ENCODE measurements around the gene ACKR2.
A peak's percentile ranks its signal among the peaks of the same experiment; 100 is the strongest.

ACKR2 gene

DNA sequence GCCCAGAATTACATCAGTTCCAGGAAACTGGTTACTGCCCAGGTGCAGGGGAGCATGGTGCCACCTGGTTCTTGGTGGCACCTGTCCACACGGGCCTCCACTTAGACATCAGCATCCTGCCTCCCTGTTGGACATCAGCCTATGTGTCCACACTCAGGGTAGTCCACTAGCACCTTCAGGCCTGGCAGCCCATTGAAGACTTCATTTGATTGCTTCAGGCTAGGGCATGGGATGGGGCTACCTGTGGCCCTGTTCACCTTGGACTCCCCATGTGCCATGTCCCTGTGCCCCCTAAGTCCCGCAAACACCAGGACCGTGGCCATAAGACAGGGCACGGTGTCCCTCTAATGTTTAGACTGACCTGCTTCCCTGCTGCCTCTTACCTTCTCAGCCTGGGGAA, 35.6 kb downstream of the ACKR2 start:
- in situ Hi-C loops (cut with MboI; ENCODE audit: low sequenced_read_pairs, unreplicated experiment): no loop called here
- TF ChIP-seq CTCF (IDR thresholded peaks at IDR 0.05; ENCODE audit: borderline replicate concordance, control extremely low read depth, extremely low read depth, insufficient read depth, missing control alignments): no peak
- no peak for DNase-seq (ENCODE audit: low spot score)

- in situ Hi-C loops (cut with MboI; ENCODE audit: low sequenced_read_pairs, unreplicated experiment): no loop called here
- peak; percentile 62 for DNase-seq (ENCODE audit: low spot score)
- no peak for TF ChIP-seq CTCF (IDR thresholded peaks at IDR 0.05; ENCODE audit: borderline replicate concordance, control extremely low read depth, extremely low read depth, insufficient read depth, missing control alignments)
These were observed 37.7 kb downstream of the ACKR2 start for GRCh38 chr3:42846685-42847522.

- DNase-seq (ENCODE audit: low spot score): no peak
- in situ Hi-C loops (cut with MboI; ENCODE audit: low sequenced_read_pairs, unreplicated experiment): no loop called here
These were observed 38.5 kb downstream of the ACKR2 start for GRCh38 chr3:42847731-42848130.

GRCh38 chr3:42849017-42849416, 39.8 kb downstream of the ACKR2 start:
- in situ Hi-C loops (cut with MboI; ENCODE audit: low sequenced_read_pairs, unreplicated experiment): no loop called here
- TF ChIP-seq CTCF (IDR thresholded peaks at IDR 0.05; ENCODE audit: borderline replicate concordance, control extremely low read depth, extremely low read depth, insufficient read depth, missing control alignments): no peak
- no peak for DNase-seq (ENCODE audit: low spot score)

More at GRCh38 chr3:42847731-42848130, 38.5 kb downstream of the ACKR2 start:
- no peak for TF ChIP-seq CTCF (IDR thresholded peaks at IDR 0.05; ENCODE audit: borderline replicate concordance, control extremely low read depth, extremely low read depth, insufficient read depth, missing control alignments)

GRCh38 chr3:42850263-42850662, 41.0 kb downstream of the ACKR2 start:
- DNase-seq (ENCODE audit: low spot score): no peak
- in situ Hi-C loops (cut with MboI; ENCODE audit: low sequenced_read_pairs, unreplicated experiment): no loop called here
- TF ChIP-seq CTCF (IDR thresholded peaks at IDR 0.05; ENCODE audit: borderline replicate concordance, control extremely low read depth, extremely low read depth, insufficient read depth, missing control alignments): no peak

- no peak for TF ChIP-seq CTCF (IDR thresholded peaks at IDR 0.05; ENCODE audit: borderline replicate concordance, control extremely low read depth, extremely low read depth, insufficient read depth, missing control alignments)
- DNase-seq (ENCODE audit: low spot score): no peak
- in situ Hi-C loops (cut with MboI; ENCODE audit: low sequenced_read_pairs, unreplicated experiment): no loop called here
These were observed 42.1 kb downstream of the ACKR2 start for GRCh38 chr3:42851228-42851834.

Measured in GM13976 (cell line).